HCT116 (cell line): ENCODE measurements around the gene SNAI1. TPM values are rescaled to one million over a fixed set of nuclear protein-coding genes. Genes with fewer than 3 reads are reported as not detected.

ENCODE experiments used
- ATAC-seq: fragments of 200-7000 bp; cut with Tn5 transposase; 2 replicates; pipeline ENCODE4 v1.9.1; 2020; ENCODE audit warnings: mild to moderate bottlenecking, moderate library complexity
- BruUV-seq: library from RNA; stranded (reverse); fragments of 400-500 nt; replicated peaks from 2 replicates; lab custom pipeline; 2021; lab: Mats Ljungman, UMichigan
- CTCF ChIA-PET: fragments of 300-600 bp; sonication (Branson Sonifier 250); formaldehyde crosslinking; loops from one replicate; lab custom pipeline; 2021; ENCODE audit warnings: antibody characterized with exemption; lab: Charles Lee
- POLR2A ChIA-PET: fragments of 300-600, 350-600 bp; sonication (Branson Sonifier 250); formaldehyde crosslinking; loops from one replicate; lab custom pipeline; 2021; ENCODE audit warnings: antibody characterized with exemption; lab: Charles Lee
- RAD21 ChIA-PET, 2 experiments: fragments of 300-600 bp; sonication (Branson Sonifier 250); formaldehyde crosslinking; loops; one replicate each; lab custom pipeline; 2023; ENCODE audit warnings: low total read pairs in 2 of 2; ENCODE audit not compliant: uncharacterized antibody in 2 of 2, unreplicated experiment in 2 of 2, low non-redundant PET in 1 of 2; lab: Charles Lee
- DNase-seq: peaks from one replicate; pipeline ENCODE4 v3.0.0-alpha.2; 2010; ENCODE audit warnings: low read depth, low spot score
- H2AFZ ChIP-seq: fragments of 200-600 bp; shearing (Covaris generic), sonication (generic); 2 replicates; pipeline ENCODE4 v1.6.1; 2017; ENCODE audit warnings: low read depth, mixed run types, mixed read lengths, antibody characterized with exemption, low read length; ENCODE audit not compliant: poor library complexity, severe bottlenecking
- H3K27ac ChIP-seq: 2 replicates; pipeline ENCODE4 v1.5.1; 2012; ENCODE audit warnings: low read depth, low read length
- H3K27me3 ChIP-seq: fragments of 200-600 bp; sonication (generic); 2 replicates; pipeline ENCODE4 v1.6.1; 2016; ENCODE audit warnings: mixed run types, low read length, mixed read lengths; ENCODE audit not compliant: insufficient read depth
- H3K36me3 ChIP-seq, 2 experiments: fragments of 200-500 bp in 1 of 2; fragments of 200-600 bp in 1 of 2; sonication (Bioruptor generic) in 1 of 2; sonication (generic) in 1 of 2; 2 replicates each; pipeline versions ENCODE4 v1.5.1 to v1.6.1; 2014 to 2016; ENCODE audit warnings: low read length in 2 of 2, inconsistent platforms in 1 of 2, mixed read lengths in 1 of 2, mixed run types in 1 of 2; ENCODE audit not compliant: insufficient read depth in 2 of 2, control insufficient read depth in 1 of 2
- H3K4me1 ChIP-seq, 2 experiments: fragments of 200-600 bp in 1 of 2; sonication (generic) in 1 of 2; 2 replicates each; pipeline versions ENCODE4 v1.5.1 to v1.6.1; 2012 to 2017; ENCODE audit warnings: low read length in 2 of 2, inconsistent platforms in 1 of 2, mild to moderate bottlenecking in 1 of 2, mixed read lengths in 1 of 2, mixed run types in 1 of 2, moderate library complexity in 1 of 2; ENCODE audit not compliant: insufficient read depth in 2 of 2, control insufficient read depth in 1 of 2
- H3K4me2 ChIP-seq: fragments of 200-600 bp; sonication (generic); 2 replicates; pipeline ENCODE4 v1.6.1; 2017; ENCODE audit warnings: mixed run types, low read length, mixed read lengths
- H3K4me3 ChIP-seq, 2 experiments: fragments of 200-600 bp in 1 of 2; sonication (generic) in 1 of 2; replicated peaks in 1 of 2; 2 replicates each; pipeline ENCODE4 v1.5.1; 2011 to 2016; ENCODE audit warnings: low read length in 2 of 2, control low read depth in 1 of 2, low read depth in 1 of 2, mild to moderate bottlenecking in 1 of 2, mixed read lengths in 1 of 2, mixed run types in 1 of 2
- H3K79me2 ChIP-seq: fragments of 200-600 bp; sonication (generic); 2 replicates; pipeline ENCODE4 v1.6.1; 2017; ENCODE audit warnings: mild to moderate bottlenecking, mixed run types, low read length, moderate library complexity, mixed read lengths; ENCODE audit not compliant: insufficient read depth
- H3K9ac ChIP-seq: fragments of 200-600 bp; sonication (generic); 2 replicates; pipeline ENCODE4 v1.6.1; 2016; ENCODE audit warnings: low read length, mixed read lengths
- H3K9me2 ChIP-seq: fragments of 200-600 bp; sonication (generic), shearing (Covaris generic); 2 replicates; pipeline ENCODE4 v1.6.1; 2017; ENCODE audit warnings: mixed run types, mild to moderate bottlenecking, moderate library complexity; ENCODE audit not compliant: insufficient read depth
- H3K9me3 ChIP-seq, 2 experiments: fragments of 200-500 bp in 1 of 2; fragments of 200-600 bp in 1 of 2; sonication (Bioruptor generic) in 1 of 2; sonication (generic) in 1 of 2; 2 replicates each; pipeline ENCODE4 v1.6.1; 2014 to 2017; ENCODE audit warnings: low read length in 2 of 2, mixed read lengths in 2 of 2, inconsistent platforms in 1 of 2, low read depth in 1 of 2, mild to moderate bottlenecking in 1 of 2, mixed run types in 1 of 2, moderate library complexity in 1 of 2; ENCODE audit not compliant: control insufficient read depth in 1 of 2, insufficient read depth in 1 of 2
- H4K20me1 ChIP-seq: fragments of 200-600 bp; sonication (generic), shearing (Covaris generic); 2 replicates; pipeline ENCODE4 v1.6.1; 2017; ENCODE audit warnings: mixed run types, mild to moderate bottlenecking, moderate library complexity; ENCODE audit not compliant: insufficient read depth
- ATF3 ChIP-seq: IDR thresholded peaks from 2 replicates; pipeline ENCODE4 v1.6.1; 2012
- CBX3 ChIP-seq: IDR thresholded peaks from 2 replicates; pipeline ENCODE4 v1.6.1; 2012; ENCODE audit warnings: low read depth
- CEBPB ChIP-seq: IDR thresholded peaks from 2 replicates; pipeline ENCODE4 v1.6.1; 2012; ENCODE audit warnings: low read depth
- CTCF ChIP-seq, 3 experiments: fragments of 200-600 bp in 1 of 3; sonication (generic) in 1 of 3; IDR thresholded peaks in 2 of 3; conservative IDR thresholded peaks in 1 of 3; 2 replicates each; pipeline ENCODE4 v1.5.1; 2012 to 2017; ENCODE audit warnings: low read depth in 2 of 3, low read length in 2 of 3, antibody characterized with exemption in 1 of 3, borderline replicate concordance in 1 of 3, control low read depth in 1 of 3, mild to moderate bottlenecking in 1 of 3, mixed read lengths in 1 of 3, mixed run types in 1 of 3, moderate library complexity in 1 of 3; ENCODE audit not compliant: insufficient read depth in 1 of 3
- ELF1 ChIP-seq: IDR thresholded peaks from 2 replicates; pipeline ENCODE4 v1.6.1; 2012; ENCODE audit warnings: low read depth, borderline replicate concordance
- EZH2phosphoT487 ChIP-seq: fragments of 200-600 bp; IDR thresholded peaks from 2 replicates; pipeline ENCODE4 v1.6.1; 2018; ENCODE audit warnings: antibody characterized with exemption, borderline replicate concordance
- FOSL1 ChIP-seq: IDR thresholded peaks from 2 replicates; pipeline ENCODE4 v1.6.1; 2012; ENCODE audit warnings: low read depth
- MAX ChIP-seq: IDR thresholded peaks from 2 replicates; pipeline ENCODE4 v1.6.1; 2012
- POLR2A ChIP-seq: IDR thresholded peaks from 2 replicates; pipeline ENCODE4 v1.7.0; 2011; ENCODE audit warnings: borderline replicate concordance; ENCODE audit not compliant: insufficient read depth, insufficient read length; ENCODE audit errors: extremely low read depth
- POLR2AphosphoS5 ChIP-seq: IDR thresholded peaks from 2 replicates; pipeline ENCODE4 v1.6.1; 2011; ENCODE audit warnings: mild to moderate bottlenecking, low read depth, low read length, moderate library complexity
- SIN3A ChIP-seq: IDR thresholded peaks from 2 replicates; pipeline ENCODE4 v1.6.1; 2012; ENCODE audit warnings: low read depth
- SP1 ChIP-seq: IDR thresholded peaks from 2 replicates; pipeline ENCODE4 v1.6.1; 2012; ENCODE audit warnings: low read depth
- TCF7L2 ChIP-seq: IDR thresholded peaks from 2 replicates; pipeline ENCODE4 v1.7.0; 2011; ENCODE audit warnings: borderline replicate concordance, inconsistent platforms; ENCODE audit not compliant: insufficient read depth, insufficient read length; ENCODE audit errors: extremely low read depth
- YY1 ChIP-seq: IDR thresholded peaks from 2 replicates; pipeline ENCODE4 v1.6.1; 2011; ENCODE audit warnings: low read length, low read depth, moderate library complexity, mild to moderate bottlenecking; ENCODE audit not compliant: insufficient replicate concordance; ENCODE audit errors: extremely low read depth
- ZBTB33 ChIP-seq: IDR thresholded peaks from 2 replicates; pipeline ENCODE4 v1.6.1; 2011; ENCODE audit warnings: mild to moderate bottlenecking, low read length, moderate library complexity; ENCODE audit not compliant: insufficient replicate concordance; ENCODE audit errors: extremely low read depth
- ZFX ChIP-seq: fragments of 450-650 bp; IDR thresholded peaks from 2 replicates; pipeline ENCODE4 v1.6.1; 2017
- intact Hi-C: fragments of 100-400 bp; cut with micrococcal nuclease; formaldehyde crosslinking; loops from 2 replicates; pipeline ENCODE4 v1.10.0; 2022
- total RNA-seq: library from RNA; stranded (reverse); gene quantifications from one replicate; pipeline ENCODE4 v1.2.1, GENCODE V29; 2021; ENCODE audit not compliant: unreplicated experiment

The SNAI1 gene
- total RNA-seq, 1 experiment from 2014 or later, result 13.4 TPM

- H2AFZ ChIP-seq, result no peak overlapping the region
- TF ChIP-seq CTCF (IDR thresholded peaks at IDR 0.05 in 2 of 3, conservative IDR thresholded peaks at IDR 0.05 in 1 of 3; ENCODE audit: borderline replicate concordance in 1 of 3, insufficient read depth in 1 of 3, low read depth in 2 of 3, low read length in 2 of 3) (no peak), SIN3A (no peak), TCF7L2 (no peak), POLR2A (no peak), CEBPB (no peak), POLR2AphosphoS5 (no peak), ZBTB33 (no peak), ELF1 (no peak), ZFX (no peak), ATF3 (no peak), CBX3 (no peak), YY1 (no peak), EZH2phosphoT487 (no peak), MAX (no peak), FOSL1 (no peak), SP1 (no peak)
- no peaks in the 10 kb centered on the region for H3K9me3 ChIP-seq
- no peaks in the 10 kb centered on the region for H4K20me1 ChIP-seq
- no peaks in the 10 kb centered on the region for H3K9me2 ChIP-seq
- H3K4me2 ChIP-seq, result no peak overlapping the region
- no TSS peak for BruUV-seq
- no peak overlapping the region for H3K9ac ChIP-seq
- no peak overlapping the region for H3K27ac ChIP-seq
- H3K27me3 ChIP-seq, result no peaks in the 10 kb centered on the region
- H3K4me3 ChIP-seq, result no peak overlapping the region
- POLR2A ChIA-PET, result no interaction called here
- H3K36me3 ChIP-seq, result no peaks in the 10 kb centered on the region
- no peaks in the 10 kb centered on the region for H3K4me1 ChIP-seq
- no peaks in the 10 kb centered on the region for H3K79me2 ChIP-seq
- DNase-seq (no peak), ATAC-seq (no peak)
- CTCF ChIA-PET, result no interaction called here
- intact Hi-C loops, result no loop called here
- RAD21 ChIA-PET, result no interaction called here
Measured at GRCh38 chr20:50004229-50004628, 21.4 kb downstream of the SNAI1 start.
